Body of pancreas (tissue), 4 donors: ENCODE measurements around the gene S100Z. TPM values are rescaled to one million over a fixed set of nuclear protein-coding genes. Genes with fewer than 3 reads are reported as not detected.
"Not testable (repeated sequence)": the region's sequence is repeated elsewhere in the genome, so short reads cannot be mapped to it uniquely, and the experiment has no call there.

Experiments
- ATAC-seq: fragments of 150-250 bp; one replicate; pipeline ENCODE4 v1.9.1; 2016
- DNase-seq, 4 donors: peaks; one replicate each; pipeline ENCODE4 v3.0.0-alpha.2; 2019
- H3K27ac ChIP-seq, 4 donors: fragments of 200-600 bp; sonication (generic); 1 replicate in 3 of 4; 2 replicates in 1 of 4; pipeline versions ENCODE4 v1.5.1 to v1.6.1; 2016 to 2019; ENCODE audit warnings: mild to moderate bottlenecking in 1 of 4, mixed read lengths in 1 of 4, moderate library complexity in 1 of 4
- H3K27me3 ChIP-seq, 2 donors: fragments of 200-600 bp; sonication (generic); one replicate each; pipeline ENCODE4 v1.6.0; 2016; ENCODE audit warnings: mild to moderate bottlenecking in 1 of 2
- H3K36me3 ChIP-seq, 2 donors: fragments of 200-600 bp; sonication (generic); replicated peaks in 1 of 2; 2 replicates each; pipeline ENCODE4 v1.5.1; 2016; ENCODE audit warnings: low read depth in 2 of 2; ENCODE audit not compliant: insufficient read depth in 1 of 2
- H3K4me1 ChIP-seq: fragments of 200-600 bp; sonication (generic); one replicate; pipeline ENCODE4 v1.6.0; 2016
- H3K4me3 ChIP-seq, 2 donors: fragments of 200-600 bp; sonication (generic); 1 replicate in 1 of 2; 2 replicates in 1 of 2; pipeline ENCODE4 v1.5.1; 2016 to 2019
- H3K9me3 ChIP-seq, 3 donors: fragments of 200-600 bp; sonication (generic); 1 replicate in 2 of 3; 2 replicates in 1 of 3; pipeline ENCODE4 v1.5.1; 2016
- CTCF ChIP-seq, 7 experiments: fragments of 450-650 bp in 4 of 7; fragments of 200-600 bp in 3 of 7; sonication (generic) in 3 of 7; IDR thresholded peaks; one replicate each; pipeline ENCODE4 v1.5.1; 2016 to 2019; ENCODE audit warnings: antibody characterized with exemption in 7 of 7
- POLR2A ChIP-seq, 3 donors: fragments of 450-650 bp; IDR thresholded peaks; one replicate each; pipeline ENCODE4 v1.6.1; 2016; ENCODE audit warnings: antibody characterized with exemption in 3 of 3, mild to moderate bottlenecking in 2 of 3
- WGBS, 2 donors: methylation state at CpG; one replicate each; pipeline ENCODE4 v1.1.5; 2017; 5-methylcytosine and 5-hydroxymethylcytosine counted together
- intact Hi-C: fragments of 100-400 bp; cut with DNase I; formaldehyde crosslinking; loops from one replicate; pipeline ENCODE4 v1.15.1; 2023
- total RNA-seq, 2 donors: library from RNA; depleted of rRNA; stranded (reverse); fragments of >200 nt; gene quantifications; one replicate each; pipeline ENCODE4 v1.1.0, GENCODE V29; 2016

S100Z gene
- total RNA-seq, 2 donors from 2014 or later = not detected

- H3K4me3 ChIP-seq = no peak overlapping the region
- WGBS, 2 donors = 87 to 88% methylated on average over 7 of the region's 7 CpGs
- no peaks in the 10 kb centered on the region for H3K27me3 ChIP-seq
- ATAC-seq = no peak
- intact Hi-C loops = no loop called here
- no peaks in the 10 kb centered on the region for H3K9me3 ChIP-seq
- TF ChIP-seq CTCF (IDR thresholded peaks at IDR 0.05) = no peak
- TF ChIP-seq POLR2A (IDR thresholded peaks at IDR 0.05) = no peak
- no peak for DNase-seq
- no peaks in the 10 kb centered on the region for H3K4me1 ChIP-seq
- H3K27ac ChIP-seq = no peak overlapping the region
- H3K36me3 ChIP-seq = no peaks in the 10 kb centered on the region
Observed at GRCh38 chr5:76908166-76908565, 58.4 kb downstream of the S100Z start.

DNA sequence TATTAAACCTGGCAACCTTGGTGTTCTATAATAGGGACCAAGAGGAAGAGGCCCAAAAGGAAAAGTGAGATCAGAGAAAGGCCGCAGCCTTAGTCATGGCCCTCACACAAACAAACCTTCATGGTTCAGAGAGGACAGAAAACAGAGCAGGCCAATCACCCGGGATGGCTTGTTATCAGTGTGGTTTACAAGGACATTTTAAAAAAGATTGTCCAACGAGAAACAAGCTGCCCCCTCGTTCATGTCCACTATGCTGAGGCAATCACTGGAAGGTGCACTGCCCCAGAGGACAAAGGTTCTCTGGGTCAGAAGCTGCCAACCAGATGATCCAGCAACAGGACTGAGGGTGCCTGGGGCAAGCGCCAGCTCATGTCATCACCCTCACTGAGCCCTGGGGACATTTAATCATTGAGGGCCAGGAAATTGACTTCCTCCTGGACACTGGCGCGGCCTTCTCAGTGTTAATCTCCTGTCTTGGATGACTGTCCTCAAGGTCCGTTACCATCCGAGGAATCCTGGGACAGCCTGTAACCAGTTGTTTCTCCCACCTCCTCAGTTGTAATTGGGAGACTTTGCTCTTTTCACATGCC, 60.6 kb downstream of the S100Z start:
- intact Hi-C loops, H3K4me1 ChIP-seq, H3K36me3 ChIP-seq, H3K4me3 ChIP-seq, H3K27me3 ChIP-seq, H3K9me3 ChIP-seq, DNase-seq, H3K27ac ChIP-seq, ATAC-seq: not testable (repeated sequence)
- WGBS, 2 donors = 81 to 84% methylated on average over 9 of the region's 9 CpGs

GRCh38 chr5:76914671-76915070, 64.9 kb downstream of the S100Z start:
- H3K36me3 ChIP-seq, H3K4me1 ChIP-seq, ATAC-seq, H3K4me3 ChIP-seq, H3K9me3 ChIP-seq, DNase-seq, H3K27me3 ChIP-seq, H3K27ac ChIP-seq, intact Hi-C loops: not testable (repeated sequence)
- 82 to 84% methylated on average over 14 of the region's 14 CpGs for WGBS, 2 donors

DNA sequence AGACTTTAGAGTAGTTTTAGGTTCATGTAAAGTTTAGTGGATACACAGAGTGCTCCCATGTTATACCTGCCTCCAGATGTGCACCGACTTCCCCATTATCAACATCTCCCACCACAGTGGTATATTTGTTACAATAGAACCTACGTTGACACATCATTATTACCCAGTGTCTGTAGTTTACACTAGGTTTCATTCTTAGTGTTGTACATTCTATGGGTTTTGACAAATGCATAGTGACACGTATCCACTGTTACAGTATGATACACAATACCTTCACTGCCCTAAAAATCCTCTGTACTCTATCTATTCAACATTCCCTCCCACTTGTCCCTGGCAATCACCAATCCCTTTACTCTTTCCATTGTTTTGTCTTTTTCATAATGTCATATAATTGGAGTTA, 68.7 kb downstream of the S100Z start:
- no peaks in the 10 kb centered on the region for H3K9me3 ChIP-seq
- WGBS, 2 donors = 65 to 75% methylated on average over 3 of the region's 3 CpGs
- H3K4me1 ChIP-seq = no peaks in the 10 kb centered on the region
- intact Hi-C loops = no loop called here
- no peaks in the 10 kb centered on the region for H3K27me3 ChIP-seq
- no peak for DNase-seq
- no peaks in the 10 kb centered on the region for H3K36me3 ChIP-seq
- no peak for ATAC-seq
- TF ChIP-seq CTCF (IDR thresholded peaks at IDR 0.05) (no peak), POLR2A (IDR thresholded peaks at IDR 0.05) (no peak)
- no peak overlapping the region for H3K4me3 ChIP-seq
- no peak overlapping the region for H3K27ac ChIP-seq

GRCh38 chr5:76920491-76920890, 70.7 kb downstream of the S100Z start:
- WGBS, 2 donors = 62 to 73% methylated on average over 4 of the region's 4 CpGs
- intact Hi-C loops = no loop called here

More at GRCh38 chr5:76920491-76920890, 70.7 kb downstream of the S100Z start:
- Histone ChIP-seq H3K4me1 (no peaks in the 10 kb centered on the region), H3K27ac (no peak overlapping the region), H3K36me3 (no peaks in the 10 kb centered on the region), H3K27me3 (no peaks in the 10 kb centered on the region), H3K4me3 (no peak overlapping the region), H3K9me3 (no peaks in the 10 kb centered on the region)
- DNase-seq (no peak), ATAC-seq (no peak)
- no peak for TF ChIP-seq POLR2A (IDR thresholded peaks at IDR 0.05)
- no peak for TF ChIP-seq CTCF (IDR thresholded peaks at IDR 0.05)
